Measurements from ENCODE around the gene SSR1.
"Not testable (repeated sequence)": the region's sequence is repeated elsewhere in the genome, so short reads cannot be mapped to it uniquely, and the experiment has no call there.

GRCh38 chr6:7350591-7350990 lies 37.6 kb upstream of the SSR1 start:
- TF ChIP-seq CTCF (conservative IDR thresholded peaks at IDR 0.05 in 1 of 2, IDR thresholded peaks at IDR 0.05 in 1 of 2; ENCODE audit: extremely low read depth in 1 of 2, insufficient read depth in 1 of 2, low read depth in 1 of 2, low read length in 2 of 2); EZH2 (IDR thresholded peaks at IDR 0.05; ENCODE audit: borderline replicate concordance, low read length): not testable (repeated sequence)

Data from mammary epithelial cell (primary cell).